ENCODE data around the gene MAST2.
"Not testable (repeated sequence)": the region's sequence is repeated elsewhere in the genome, so short reads cannot be mapped to it uniquely, and the experiment has no call there.

Gene MAST2

DNA sequence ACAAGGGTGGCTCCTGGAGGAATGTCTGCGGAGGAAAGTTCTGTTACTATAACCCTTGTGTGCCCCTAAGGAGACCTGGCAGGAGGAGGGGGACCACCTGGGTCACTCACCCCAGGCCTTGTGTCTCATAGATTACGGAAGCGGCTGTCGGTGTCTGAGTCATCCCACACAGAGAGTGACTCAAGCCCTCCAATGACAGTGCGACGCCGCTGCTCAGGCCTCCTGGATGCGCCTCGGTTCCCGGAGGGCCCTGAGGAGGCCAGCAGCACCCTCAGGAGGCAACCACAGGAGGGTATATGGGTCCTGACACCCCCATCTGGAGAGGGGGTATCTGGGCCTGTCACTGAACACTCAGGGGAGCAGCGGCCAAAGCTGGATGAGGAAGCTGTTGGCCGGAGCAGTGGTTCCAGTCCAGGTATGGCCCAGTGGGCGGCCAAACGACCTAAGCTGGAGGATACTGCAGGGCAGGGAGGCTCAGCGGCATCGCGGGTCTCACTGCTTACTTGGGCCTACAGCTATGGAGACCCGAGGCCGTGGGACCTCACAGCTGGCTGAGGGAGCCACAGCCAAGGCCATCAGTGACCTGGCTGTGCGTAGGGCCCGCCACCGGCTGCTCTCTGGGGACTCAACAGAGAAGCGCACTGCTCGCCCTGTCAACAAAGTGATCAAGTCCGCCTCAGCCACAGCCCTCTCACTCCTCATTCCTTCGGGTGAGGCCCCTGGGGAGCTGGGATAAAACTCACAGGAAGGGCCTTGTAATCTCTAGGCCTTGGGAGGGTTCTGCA lies 227.7 kb downstream of the MAST2 start:
- no peak for DNase-seq

DNA sequence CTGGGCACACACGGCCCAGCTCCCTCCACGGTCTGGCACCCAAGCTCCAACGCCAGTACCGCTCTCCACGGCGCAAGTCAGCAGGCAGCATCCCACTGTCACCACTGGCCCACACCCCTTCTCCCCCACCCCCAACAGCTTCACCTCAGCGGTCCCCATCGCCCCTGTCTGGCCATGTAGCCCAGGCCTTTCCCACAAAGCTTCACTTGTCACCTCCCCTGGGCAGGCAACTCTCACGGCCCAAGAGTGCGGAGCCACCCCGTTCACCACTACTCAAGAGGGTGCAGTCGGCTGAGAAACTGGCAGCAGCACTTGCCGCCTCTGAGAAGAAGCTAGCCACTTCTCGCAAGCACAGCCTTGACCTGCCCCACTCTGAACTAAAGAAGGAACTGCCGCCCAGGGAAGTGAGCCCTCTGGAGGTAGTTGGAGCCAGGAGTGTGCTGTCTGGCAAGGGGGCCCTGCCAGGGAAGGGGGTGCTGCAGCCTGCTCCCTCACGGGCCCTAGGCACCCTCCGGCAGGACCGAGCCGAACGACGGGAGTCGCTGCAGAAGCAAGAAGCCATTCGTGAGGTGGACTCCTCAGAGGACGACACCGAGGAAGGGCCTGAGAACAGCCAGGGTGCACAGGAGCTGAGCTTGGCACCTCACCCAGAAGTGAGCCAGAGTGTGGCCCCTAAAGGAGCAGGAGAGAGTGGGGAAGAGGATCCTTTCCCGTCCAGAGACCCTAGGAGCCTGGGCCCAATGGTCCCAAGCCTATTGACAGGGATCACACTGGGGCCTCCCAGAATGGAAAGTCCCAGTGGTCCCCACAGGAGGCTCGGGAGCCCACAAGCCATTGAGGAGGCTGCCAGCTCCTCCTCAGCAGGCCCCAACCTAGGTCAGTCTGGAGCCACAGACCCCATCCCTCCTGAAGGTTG lies 231.4 kb downstream of the MAST2 start:
- no peak for DNase-seq

DNA sequence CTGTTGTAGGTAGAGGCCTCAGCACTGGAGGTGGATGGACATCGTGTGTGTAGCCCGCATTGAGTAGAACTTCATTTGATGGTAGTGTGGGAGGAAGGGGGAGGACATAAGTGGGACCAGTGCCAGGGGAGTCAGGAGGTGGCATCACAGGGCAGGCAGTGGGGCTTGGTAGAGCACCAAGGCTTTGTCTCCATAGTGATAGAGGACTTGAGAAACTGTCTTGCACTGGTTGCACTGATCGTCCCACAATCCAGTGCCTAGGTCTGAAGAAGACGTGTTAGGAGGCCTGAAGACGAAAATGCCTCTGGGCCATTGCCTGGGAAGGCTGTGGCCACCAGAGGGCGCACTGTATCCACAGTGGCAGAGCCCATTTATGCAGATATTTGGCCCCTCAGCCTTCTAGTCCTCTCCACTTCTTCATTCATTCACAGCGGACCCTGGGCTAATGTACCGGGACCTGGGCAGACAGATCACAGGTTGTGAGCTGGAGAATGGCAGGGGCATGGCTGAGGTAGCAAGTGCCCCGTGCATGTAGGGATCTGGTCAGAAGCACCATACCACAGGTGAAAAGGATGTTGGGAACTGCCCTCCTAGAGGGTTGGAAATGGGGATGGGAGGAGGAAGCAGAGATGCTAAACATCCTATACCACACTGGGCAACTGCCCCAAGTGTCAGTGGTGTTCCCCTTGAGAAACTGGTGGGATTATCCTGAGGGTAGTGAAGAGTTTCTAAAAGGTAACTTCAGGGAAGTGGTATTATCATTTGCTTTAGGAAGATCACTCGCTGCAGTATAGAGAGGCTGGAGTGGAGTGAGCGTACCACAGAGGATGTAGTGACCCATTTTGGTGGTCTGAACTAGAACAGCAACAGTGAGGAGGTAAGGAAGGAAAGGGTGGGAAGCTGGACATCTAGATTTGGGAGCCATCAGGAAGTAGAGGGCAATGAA lies 233.8 kb downstream of the MAST2 start:
- DNase-seq, result peak; percentile 39 to 75

DNA sequence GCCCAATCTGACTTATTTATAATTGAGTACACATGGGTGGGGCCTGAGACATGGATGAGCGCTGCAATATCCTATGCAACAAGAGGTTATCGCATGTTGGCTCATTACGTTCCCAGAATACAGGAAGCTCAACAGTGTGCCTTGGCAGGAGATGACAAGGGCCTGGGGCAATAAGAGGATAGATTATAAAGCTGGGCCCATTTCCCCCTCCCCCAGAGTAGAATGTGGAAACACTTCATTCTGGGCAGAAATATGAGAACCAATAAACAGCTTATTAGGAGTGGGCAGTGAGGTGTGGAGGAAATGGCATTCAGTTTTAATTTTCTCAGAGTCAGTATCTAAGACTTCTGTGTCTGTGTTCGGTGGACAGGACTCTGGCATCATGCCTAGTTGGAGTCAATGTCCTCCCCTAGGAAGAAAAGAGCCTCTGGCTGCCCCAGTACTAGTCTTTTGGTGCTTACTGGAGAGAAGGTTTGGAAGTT lies 236.2 kb downstream of the MAST2 start:
- DNase-seq, result peak in 1 of 2 experiments; percentile 13

DNA sequence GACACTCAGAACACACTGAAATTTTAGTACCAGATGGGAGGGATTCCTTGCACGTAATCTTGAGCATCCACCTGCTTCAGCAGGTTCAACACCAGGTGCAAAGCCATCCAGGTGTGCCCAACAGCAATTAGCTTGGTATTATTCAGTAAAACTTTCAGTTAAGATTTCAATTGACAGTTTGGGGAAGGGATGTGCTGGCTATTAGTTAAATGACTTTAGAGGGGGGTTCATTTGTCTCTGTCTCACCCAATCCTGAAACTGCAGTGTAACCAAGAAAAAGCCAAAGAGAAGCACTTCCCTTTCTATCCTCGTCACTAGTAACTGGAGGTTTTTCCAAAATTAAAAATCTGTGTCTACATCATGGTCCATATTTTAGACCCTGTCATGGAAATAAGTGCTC lies 238.1 kb downstream of the MAST2 start:
- DNase-seq, result no peak

DNA sequence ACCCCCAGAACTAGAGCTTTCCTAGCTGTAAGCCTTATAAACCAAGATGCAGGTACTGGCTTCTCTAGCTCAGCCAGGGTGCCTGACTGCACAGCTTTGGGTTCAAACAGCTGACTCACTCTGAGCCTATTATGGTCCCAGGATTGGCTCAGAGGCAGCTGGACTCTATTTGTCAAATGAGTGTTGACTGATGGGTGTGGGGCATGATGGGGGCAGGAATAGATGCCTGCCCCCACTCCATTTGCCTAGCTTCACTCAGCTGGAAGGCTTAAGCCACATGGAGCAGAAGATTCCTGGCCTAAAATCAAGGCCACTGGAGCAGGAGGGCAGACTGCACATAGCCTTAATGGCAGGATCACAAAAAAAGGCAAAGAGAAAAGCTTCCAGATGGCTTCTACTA lies 238.6 kb downstream of the MAST2 start:
- peak; percentile 12 to 56 for DNase-seq

DNA sequence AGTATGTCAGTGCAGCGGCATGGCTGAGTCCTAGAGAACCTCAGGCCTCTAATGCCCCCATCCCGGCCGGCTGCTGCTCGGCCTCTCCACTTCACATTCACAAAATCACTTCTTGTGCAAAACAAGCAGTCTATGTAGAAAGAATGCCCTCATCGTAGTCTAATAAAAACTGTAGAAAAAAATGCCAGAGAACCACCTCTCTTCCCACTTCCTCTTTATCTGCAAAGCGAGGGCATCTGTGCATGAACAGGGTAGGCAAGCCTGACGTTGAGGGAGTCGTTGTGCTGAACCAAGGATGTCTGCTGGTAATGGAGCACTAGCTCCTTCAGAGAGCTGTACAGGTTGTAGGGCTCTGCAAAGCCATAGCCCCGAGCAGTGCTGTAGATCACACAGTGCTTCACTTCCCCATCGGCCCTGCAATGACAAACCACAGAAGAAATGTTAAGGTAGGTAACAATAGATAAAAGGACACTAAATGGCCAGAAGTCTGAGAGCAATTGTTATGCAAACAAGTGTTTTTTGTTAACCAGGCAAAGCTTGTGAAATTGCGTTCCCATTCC lies 240.1 kb downstream of the MAST2 start:
- DNase-seq, result no peak

DNA sequence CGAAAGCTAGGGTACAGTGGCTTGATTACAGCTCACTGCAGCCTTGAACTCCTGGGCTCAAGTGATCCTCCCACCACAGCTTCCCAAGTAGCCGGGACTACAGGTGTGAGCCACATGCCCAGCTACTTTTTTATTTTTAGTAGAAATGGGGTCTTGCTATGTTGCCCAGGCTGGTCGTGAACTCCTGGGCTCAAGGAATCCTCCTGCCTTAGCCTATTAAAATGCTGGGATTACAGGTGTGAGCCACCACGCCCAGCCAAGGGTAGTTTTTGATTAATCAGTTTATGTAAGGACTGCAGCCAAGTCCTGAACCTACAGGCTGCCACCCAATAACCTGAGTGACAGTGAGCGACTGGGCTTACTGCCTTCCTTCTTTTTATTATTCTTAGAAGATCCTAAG lies 240.7 kb downstream of the MAST2 start:
- no peak for DNase-seq

DNA sequence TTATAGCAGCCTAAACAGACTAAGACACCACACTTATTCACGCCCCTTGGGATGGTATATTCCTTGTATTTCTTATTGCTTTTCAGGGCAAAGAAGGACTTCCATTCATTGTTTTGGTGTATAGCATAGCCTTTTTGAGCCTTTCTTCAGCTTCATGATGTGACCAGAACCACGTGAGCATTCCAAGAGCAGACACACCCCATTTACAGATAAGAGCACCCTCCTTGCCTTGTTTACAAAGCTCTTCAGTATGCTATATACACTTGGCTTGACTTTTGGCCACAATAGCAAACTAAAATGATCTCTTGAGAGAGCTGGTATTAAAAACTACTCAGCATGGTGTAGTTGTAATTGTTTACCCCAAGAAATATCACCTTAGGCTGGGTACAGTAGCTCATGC lies 250.3 kb downstream of the MAST2 start:
- no peak for DNase-seq

DNA sequence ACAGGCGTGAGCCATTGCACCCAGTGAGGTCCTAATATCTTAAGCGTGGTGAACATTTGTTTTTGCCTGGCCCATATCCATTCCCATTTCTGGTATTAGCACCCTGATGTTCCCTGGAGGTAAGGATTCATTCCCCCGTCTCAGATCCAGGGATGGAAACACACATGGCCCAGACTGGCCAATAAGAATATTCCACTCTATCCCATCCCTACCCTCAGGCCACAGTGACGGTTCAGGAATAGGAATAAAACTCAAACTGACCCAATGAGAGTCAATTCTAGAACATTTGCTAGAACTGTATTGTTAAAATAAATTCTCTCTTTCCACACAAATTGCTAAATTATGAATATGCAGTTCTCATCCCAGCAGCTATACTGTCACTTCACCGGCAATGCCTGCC lies 252.9 kb downstream of the MAST2 start:
- no peak for DNase-seq

DNA sequence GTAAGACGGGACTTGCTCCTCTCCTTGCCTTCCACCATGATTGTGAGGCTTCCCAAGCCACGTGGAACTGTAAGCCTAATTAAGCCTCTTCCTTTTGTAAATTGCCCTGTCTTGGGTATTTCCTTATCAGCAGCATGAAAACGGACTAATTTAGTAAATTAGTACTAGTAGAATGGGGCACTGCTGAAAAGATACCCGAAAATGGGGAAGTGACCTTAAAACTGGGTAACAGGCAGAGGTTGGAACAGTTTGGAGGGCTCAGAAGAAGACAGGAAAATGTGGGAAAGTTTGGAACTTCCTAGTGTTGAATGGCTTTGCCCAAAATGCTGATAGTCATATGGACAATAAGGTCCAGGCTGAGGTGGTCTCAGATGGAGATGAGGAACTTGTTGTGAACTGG lies 253.8 kb downstream of the MAST2 start:
- not testable (repeated sequence) for DNase-seq

DNA sequence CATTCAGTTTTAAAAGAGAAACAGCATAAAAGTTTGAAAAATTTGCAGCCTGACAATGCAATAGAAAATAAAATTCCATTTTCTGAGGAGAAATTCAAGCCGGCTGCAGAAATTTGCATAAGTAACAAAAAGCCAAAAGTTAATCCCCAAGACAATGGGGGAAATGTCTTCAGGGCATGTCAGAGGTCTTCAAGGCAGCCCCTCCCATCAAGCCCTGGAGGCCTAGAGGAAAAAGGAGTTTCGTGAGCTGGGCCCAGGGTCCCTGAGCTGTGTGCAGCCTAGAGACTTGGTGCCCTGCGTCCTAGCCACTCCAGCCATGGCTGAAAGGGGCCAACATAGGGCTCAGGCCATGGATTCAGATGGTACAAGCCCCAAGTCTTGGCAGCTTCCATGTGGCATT lies 254.4 kb downstream of the MAST2 start:
- no peak for DNase-seq

DNA sequence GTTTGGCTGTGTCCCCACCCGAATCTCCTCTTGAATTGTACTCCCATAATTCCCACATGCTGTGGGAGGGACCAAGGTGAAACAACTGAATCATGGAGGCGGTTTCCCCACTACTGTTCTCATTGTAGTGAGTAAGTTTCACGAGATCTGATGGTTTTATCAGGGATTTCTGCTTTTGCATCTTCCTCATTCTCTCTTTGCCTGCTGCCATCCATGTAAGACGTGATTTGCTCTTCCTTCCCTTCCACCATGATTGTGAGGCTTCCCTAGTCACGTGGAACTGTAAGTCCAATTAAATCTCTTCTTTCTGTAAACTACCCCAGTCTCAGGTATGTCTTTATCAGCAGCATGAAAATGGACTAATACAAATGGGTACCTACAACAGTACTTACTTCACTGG lies 255.5 kb downstream of the MAST2 start:
- no peak for DNase-seq

DNA sequence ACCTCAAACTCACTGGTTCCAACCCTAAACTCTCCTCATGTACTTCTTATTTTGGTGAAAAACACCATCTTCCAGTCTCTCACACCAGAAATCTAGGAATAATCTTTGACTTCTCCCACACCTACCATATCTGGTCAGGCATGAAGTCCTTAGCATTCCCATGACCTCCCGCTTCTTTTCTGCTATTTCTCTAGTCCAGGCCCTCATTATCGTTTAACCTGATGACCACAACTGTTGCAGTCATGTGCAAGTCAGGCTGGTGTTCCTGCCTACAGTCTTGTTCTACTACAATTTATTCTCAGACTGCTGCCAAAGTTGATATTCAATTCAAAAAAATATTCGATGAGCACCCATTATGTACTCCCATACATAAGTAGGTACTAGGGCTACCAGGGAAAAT lies 257.7 kb downstream of the MAST2 start:
- DNase-seq, result no peak

DNA sequence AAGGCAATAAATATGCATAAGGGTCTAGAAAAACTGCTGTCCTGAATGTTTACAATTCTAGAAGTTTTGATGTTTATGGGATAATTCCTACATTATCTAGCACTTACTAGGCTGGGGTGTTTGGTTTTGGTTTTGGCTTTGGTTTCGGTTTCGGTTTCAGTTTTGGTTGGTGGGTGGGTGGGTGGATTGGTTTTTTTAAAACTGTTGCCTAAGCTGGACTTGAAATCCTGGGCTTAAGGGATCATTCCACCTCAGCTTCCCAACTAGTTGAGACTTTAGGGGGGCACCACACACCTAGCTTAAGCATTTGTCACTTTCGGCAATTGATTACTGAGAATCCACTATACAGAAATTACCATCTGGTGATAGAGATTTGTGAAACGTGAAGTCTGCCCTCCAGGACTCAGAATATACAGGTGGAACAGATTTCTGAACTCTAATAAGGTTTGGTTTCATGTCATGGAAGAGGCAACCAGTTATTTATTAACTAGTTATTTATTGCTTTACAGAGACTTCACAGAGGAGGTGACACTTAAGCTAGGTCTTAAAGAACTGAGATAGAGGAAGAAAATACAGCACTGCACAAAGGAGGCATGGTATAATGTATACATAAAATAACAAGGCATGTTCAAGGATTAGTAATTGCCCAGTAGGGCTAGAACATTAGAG lies 259.4 kb downstream of the MAST2 start:
- no peak for DNase-seq

DNA sequence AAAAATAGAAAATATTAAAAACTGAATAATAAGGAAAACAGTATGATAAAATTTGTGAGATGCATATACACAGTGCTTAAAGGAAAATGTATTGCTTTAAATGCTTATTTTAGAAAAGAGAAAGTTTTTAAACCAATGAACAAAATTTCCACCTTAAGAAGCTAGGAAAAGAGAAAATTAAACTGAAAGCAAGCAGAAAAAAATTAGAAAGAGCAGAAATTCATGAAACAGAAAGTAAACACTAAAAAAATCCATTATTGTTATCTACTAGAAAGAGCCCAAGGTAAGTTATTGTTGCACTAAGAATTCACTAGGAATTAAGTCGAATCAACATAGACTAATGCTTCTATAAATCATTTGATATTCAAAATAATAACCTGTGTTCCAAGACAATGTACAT lies 261.3 kb downstream of the MAST2 start:
- DNase-seq, result no peak

DNA sequence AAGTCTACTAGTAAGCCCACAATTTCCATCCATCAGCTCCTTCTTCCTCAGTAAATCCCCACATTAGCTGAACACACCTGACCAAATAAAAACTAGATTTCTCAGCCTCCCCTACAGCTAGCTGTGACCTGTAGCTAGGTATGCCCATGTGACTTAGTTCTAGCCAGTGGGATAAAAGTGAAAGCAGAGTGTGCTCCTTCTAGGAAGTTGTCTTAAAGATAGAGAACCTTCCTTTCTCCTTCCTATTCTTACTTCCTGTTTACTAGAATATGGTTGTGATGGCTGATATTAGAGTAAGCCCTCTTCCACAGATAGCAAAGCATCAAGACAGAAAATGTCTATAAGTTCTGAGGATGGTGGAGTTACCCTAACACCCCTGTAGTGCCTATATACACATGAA lies 262.0 kb downstream of the MAST2 start:
- DNase-seq, result no peak

DNA sequence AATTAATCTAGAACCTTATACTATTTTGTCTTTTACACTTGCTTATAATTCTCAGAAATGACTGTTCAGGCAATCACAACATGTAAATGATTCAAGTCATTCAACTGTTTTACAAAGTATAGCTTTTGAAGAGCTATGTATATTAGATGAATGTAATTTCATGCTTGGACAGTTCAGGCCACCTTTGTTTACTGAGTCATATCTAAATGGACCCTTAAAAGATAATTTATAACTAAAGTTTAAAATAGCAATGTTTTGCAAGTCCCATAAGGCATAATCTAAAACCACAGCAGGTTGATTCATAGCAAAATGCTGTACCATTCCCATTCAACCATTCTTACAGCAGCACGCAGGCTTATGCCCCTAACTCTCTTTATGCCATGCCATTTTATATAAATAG lies 264.2 kb downstream of the MAST2 start:
- DNase-seq, result no peak

DNA sequence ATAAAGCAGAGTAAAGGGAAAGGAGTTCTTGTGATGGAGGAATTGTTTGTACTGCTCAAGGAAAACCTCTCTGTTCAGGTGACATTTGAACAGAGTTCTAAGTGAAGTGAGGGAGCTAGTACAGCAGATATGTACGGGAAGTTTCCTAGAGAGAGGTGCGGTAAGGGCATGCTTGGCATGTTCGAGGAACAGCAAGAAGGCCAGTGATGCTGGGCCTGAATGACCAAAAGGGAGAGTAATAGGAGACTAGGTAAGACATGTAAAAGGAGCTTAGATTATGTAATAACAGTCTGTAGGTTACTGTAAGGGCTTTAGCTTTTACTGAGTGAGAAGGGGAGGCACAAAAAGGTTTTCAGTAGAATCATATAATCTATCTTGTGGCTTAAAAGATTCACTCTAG lies 265.1 kb downstream of the MAST2 start:
- DNase-seq, result no peak

DNA sequence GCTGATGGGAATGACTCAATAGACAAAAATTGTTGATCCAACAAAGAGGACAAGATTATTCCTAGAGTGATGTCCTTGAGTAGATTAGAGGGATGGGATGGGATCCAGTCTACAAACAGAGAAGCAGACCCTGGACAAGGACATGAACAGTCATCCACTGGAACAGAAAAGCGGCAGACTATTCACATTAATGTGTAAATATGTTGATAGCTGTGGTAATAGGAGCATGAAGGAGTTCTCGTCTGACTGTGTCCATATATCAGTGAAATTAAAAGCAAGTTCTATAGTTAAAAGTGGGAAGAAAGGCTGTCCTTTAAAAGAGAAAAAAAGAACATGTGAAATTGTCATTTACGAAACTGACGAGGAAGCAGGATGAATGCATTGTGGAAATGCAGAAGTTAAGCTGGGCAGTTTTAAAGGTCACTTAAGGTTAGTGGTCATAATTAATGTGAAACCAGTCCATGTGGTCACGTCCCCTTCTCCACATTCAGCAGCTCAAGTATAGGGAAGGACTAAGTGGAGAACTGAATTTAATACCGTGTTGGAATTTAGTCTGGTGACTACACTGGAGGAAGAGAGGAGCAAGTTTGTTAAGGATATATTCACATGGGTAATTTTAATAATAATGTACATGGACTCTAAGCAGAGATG lies 266.9 kb downstream of the MAST2 start:
- no peak for DNase-seq

DNA sequence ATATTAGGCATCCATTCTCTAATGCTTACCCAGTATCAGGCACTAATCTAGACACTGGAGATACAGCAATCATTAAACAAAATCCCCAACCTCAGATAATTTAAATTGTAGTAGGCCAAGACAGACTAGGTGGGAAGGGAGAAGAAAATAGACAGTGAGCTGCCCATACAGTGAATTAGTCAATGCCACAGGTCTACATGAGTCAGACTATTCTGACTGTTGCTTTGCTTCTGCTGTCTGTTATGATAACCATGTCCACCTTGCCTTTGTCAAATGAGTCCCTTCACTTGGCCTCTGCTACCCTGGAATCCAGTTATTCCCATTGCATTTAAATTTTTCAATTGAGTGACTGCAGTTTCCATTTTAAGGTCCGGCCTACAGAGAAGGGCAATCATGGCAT lies 269.6 kb downstream of the MAST2 start:
- DNase-seq, result no peak
